ENCODE results near the gene HLA-DPA1.
A peak's percentile ranks its signal among the peaks of the same experiment; 100 is the strongest.

The HLA-DPA1 gene

DNA sequence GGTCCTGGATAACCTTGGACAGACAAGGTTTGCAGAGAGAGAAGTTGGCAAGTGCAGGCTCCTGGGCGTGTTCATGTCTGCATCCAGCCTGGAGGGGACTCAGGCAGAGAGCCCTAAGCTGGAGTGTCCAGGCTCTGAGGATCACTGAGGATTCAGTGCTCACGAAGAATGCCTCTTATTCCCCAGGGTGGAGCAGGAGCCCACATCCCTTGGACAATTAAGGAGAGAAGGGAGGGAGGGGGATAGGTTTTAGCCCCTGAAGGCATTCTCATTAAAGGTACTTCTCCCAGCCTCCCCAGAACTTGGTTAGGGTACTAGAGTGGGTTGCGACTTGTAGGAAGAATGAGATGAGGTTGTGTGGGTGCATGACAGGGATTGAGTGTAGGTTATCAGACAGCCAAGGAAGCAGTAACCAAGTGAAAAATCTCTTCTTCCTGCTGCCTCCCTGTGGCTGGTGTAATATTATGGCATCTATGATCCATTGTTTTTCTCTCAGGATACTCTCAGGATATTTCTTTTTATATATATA, 3.0 kb upstream of the HLA-DPA1 start:
- Histone ChIP-seq H2BK120ac (ENCODE audit: low read depth, low read length) (no peak overlapping the region), H3K4me3 (ENCODE audit: low read length in 2 of 2) (no peak overlapping the region), H3K79me1 (ENCODE audit: low read depth, low read length) (no peaks in the 10 kb centered on the region), H2AK5ac (ENCODE audit: low read depth, low read length) (no peak overlapping the region), H3K14ac (ENCODE audit: low read length) (no peak overlapping the region), H3K18ac (ENCODE audit: low read length) (no peak overlapping the region), H4K8ac (ENCODE audit: low read depth, low read length) (no peak overlapping the region), H3K9ac (ENCODE audit: low read depth, low read length, poor library complexity) (no peak overlapping the region), H2BK5ac (ENCODE audit: low read length) (no peak overlapping the region), H3K4ac (ENCODE audit: low read length) (no peak overlapping the region), H3K9me3 (replicated peaks in 1 of 2; ENCODE audit: control insufficient read depth in 2 of 2, insufficient read depth in 1 of 2, low read depth in 1 of 2, low read length in 2 of 2) (no peaks in the 10 kb centered on the region), H3K36me3 (replicated peaks in 1 of 2; ENCODE audit: control insufficient read depth in 2 of 2, insufficient read depth in 2 of 2, low read length in 2 of 2) (no peaks in the 10 kb centered on the region), H4K91ac (ENCODE audit: low read depth, low read length, poor library complexity) (no peak overlapping the region), H2AFZ (ENCODE audit: low read length) (no peak overlapping the region), H2BK15ac (ENCODE audit: low read length) (peak overlapping the region; percentile 9), H3K27me3 (ENCODE audit: control insufficient read depth in 3 of 3, insufficient read depth in 3 of 3, low read depth in 1 of 3, low read length in 3 of 3) (peaks cover 0 to 26% (median 2%) of the 10 kb centered on the region in 3 experiments), H3K27ac (replicated peaks; ENCODE audit: low read length) (no peak overlapping the region), H2BK12ac (ENCODE audit: low read length) (no peak overlapping the region), H3K4me1 (ENCODE audit: control insufficient read depth in 2 of 2, insufficient read depth in 1 of 2, low read depth in 1 of 2, low read length in 2 of 2) (peaks cover 0 to 5% of the 10 kb centered on the region in 2 donors), H3K4me2 (ENCODE audit: insufficient read depth, low read length, poor library complexity, severe bottlenecking) (no peak overlapping the region), H3K23ac (ENCODE audit: low read depth, low read length, poor library complexity) (no peak overlapping the region)
- no CpG with 5 or more reads among the region's 3 CpGs for WGBS, 2 donors (ENCODE audit: extremely low coverage in 2 of 2, insufficient read length in 2 of 2, insufficient replicate concordance in 1 of 2)
- no peak for DNase-seq (ENCODE audit: low spot score)

- H2AK5ac ChIP-seq (ENCODE audit: low read depth, low read length), result no peak within 1 kb of the TSS
Measured at GRCh38 chr6:33075568-33076405, 2.3 kb upstream of the HLA-DPA1 start, which contains the start of gene HLA-DPB1. TSS of gene HLA-DPB1 (plus strand) at chr6:33075990. CDS start at chr6:33076042, 52 bp downstream.

DNA sequence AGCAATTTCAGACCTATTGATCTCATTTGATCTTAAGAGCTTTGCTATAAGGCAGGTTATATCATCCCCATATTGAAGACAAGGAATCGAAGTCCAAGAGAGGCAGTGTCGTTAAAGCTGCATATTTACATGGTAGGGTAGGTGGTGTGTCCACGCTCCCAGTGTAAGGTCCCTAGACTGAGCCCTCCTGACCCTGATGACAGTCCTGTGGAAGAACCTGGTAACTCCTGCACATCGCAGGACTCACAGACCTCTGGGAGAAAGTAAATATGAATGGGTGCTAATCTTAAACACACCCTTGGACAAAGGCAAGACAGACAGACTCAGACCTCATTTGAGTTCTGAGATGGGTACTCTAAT, 1.7 kb upstream of the HLA-DPA1 start:
- no peak overlapping the region for H3K4me3 ChIP-seq (ENCODE audit: low read length in 2 of 2)
- H2BK15ac ChIP-seq (ENCODE audit: low read length), result no peak overlapping the region
- no peaks in the 10 kb centered on the region for H3K4me1 ChIP-seq (ENCODE audit: control insufficient read depth in 2 of 2, insufficient read depth in 1 of 2, low read depth in 1 of 2, low read length in 2 of 2)
- H3K23ac ChIP-seq (ENCODE audit: low read depth, low read length, poor library complexity), result no peak overlapping the region
- H2AK5ac ChIP-seq (ENCODE audit: low read depth, low read length), result no peak overlapping the region
- no peaks in the 10 kb centered on the region for H3K9me3 ChIP-seq (replicated peaks in 1 of 2; ENCODE audit: control insufficient read depth in 2 of 2, insufficient read depth in 1 of 2, low read depth in 1 of 2, low read length in 2 of 2)
- H3K4ac ChIP-seq (ENCODE audit: low read length), result no peak overlapping the region
- no peak overlapping the region for H2BK5ac ChIP-seq (ENCODE audit: low read length)
- H3K14ac ChIP-seq (ENCODE audit: low read length), result no peak overlapping the region
- no CpG with 5 or more reads among the region's 4 CpGs for WGBS, 2 donors (ENCODE audit: extremely low coverage in 2 of 2, insufficient read length in 2 of 2, insufficient replicate concordance in 1 of 2)
- H3K79me1 ChIP-seq (ENCODE audit: low read depth, low read length), result no peaks in the 10 kb centered on the region
- H3K27ac ChIP-seq (replicated peaks; ENCODE audit: low read length), result no peak overlapping the region
- no peak overlapping the region for H3K4me2 ChIP-seq (ENCODE audit: insufficient read depth, low read length, poor library complexity, severe bottlenecking)
- H4K8ac ChIP-seq (ENCODE audit: low read depth, low read length), result no peak overlapping the region
- H2BK120ac ChIP-seq (ENCODE audit: low read depth, low read length), result no peak overlapping the region
- no peak overlapping the region for H2BK12ac ChIP-seq (ENCODE audit: low read length)
- H3K36me3 ChIP-seq (replicated peaks in 1 of 2; ENCODE audit: control insufficient read depth in 2 of 2, insufficient read depth in 2 of 2, low read length in 2 of 2), result no peaks in the 10 kb centered on the region
- no peak overlapping the region for H3K9ac ChIP-seq (ENCODE audit: low read depth, low read length, poor library complexity)
- DNase-seq (ENCODE audit: low spot score), result no peak
- no peak overlapping the region for H2AFZ ChIP-seq (ENCODE audit: low read length)
- H4K91ac ChIP-seq (ENCODE audit: low read depth, low read length, poor library complexity), result no peak overlapping the region
- H3K18ac ChIP-seq (ENCODE audit: low read length), result no peak overlapping the region
- peaks cover 0 to 20% (median 0%) of the 10 kb centered on the region in 3 experiments for H3K27me3 ChIP-seq (ENCODE audit: control insufficient read depth in 3 of 3, insufficient read depth in 3 of 3, low read depth in 1 of 3, low read length in 3 of 3)

More at GRCh38 chr6:33075568-33076405, 2.3 kb upstream of the HLA-DPA1 start, which contains the start of gene HLA-DPB1:
- Histone ChIP-seq H3K14ac (ENCODE audit: low read length) (no peak within 1 kb of the TSS), H4K8ac (ENCODE audit: low read depth, low read length) (no peak within 1 kb of the TSS), H3K23ac (ENCODE audit: low read depth, low read length, poor library complexity) (no peak within 1 kb of the TSS), H3K36me3 (replicated peaks in 1 of 2; ENCODE audit: control insufficient read depth in 2 of 2, insufficient read depth in 2 of 2, low read length in 2 of 2) (no peaks in the 10 kb centered on the region), H3K18ac (ENCODE audit: low read length) (no peak within 1 kb of the TSS), H3K9ac (ENCODE audit: low read depth, low read length, poor library complexity) (no peak within 1 kb of the TSS), H3K4me1 (ENCODE audit: control insufficient read depth in 2 of 2, insufficient read depth in 1 of 2, low read depth in 1 of 2, low read length in 2 of 2) (no peaks in the 10 kb centered on the region), H2AFZ (ENCODE audit: low read length) (peak within 1 kb of the TSS; percentile 62), H3K27ac (replicated peaks; ENCODE audit: low read length) (no peak within 1 kb of the TSS), H3K4me3 (ENCODE audit: low read length in 2 of 2) (no peak within 1 kb of the TSS), H3K79me1 (ENCODE audit: low read depth, low read length) (no peaks in the 10 kb centered on the region), H2BK120ac (ENCODE audit: low read depth, low read length) (no peak within 1 kb of the TSS), H3K27me3 (ENCODE audit: control insufficient read depth in 3 of 3, insufficient read depth in 3 of 3, low read depth in 1 of 3, low read length in 3 of 3) (peaks cover 0 to 22% (median 0%) of the 10 kb centered on the region in 3 experiments), H3K4ac (ENCODE audit: low read length) (no peak within 1 kb of the TSS), H4K91ac (ENCODE audit: low read depth, low read length, poor library complexity) (no peak within 1 kb of the TSS), H2BK15ac (ENCODE audit: low read length) (peak within 1 kb of the TSS; percentile 9), H3K4me2 (ENCODE audit: insufficient read depth, low read length, poor library complexity, severe bottlenecking) (no peak within 1 kb of the TSS), H3K9me3 (replicated peaks in 1 of 2; ENCODE audit: control insufficient read depth in 2 of 2, insufficient read depth in 1 of 2, low read depth in 1 of 2, low read length in 2 of 2) (no peaks in the 10 kb centered on the region), H2BK5ac (ENCODE audit: low read length) (no peak within 1 kb of the TSS), H2BK12ac (ENCODE audit: low read length) (no peak within 1 kb of the TSS)
- peak; percentile 33 for DNase-seq (ENCODE audit: low spot score)
- no CpG with 5 or more reads among the region's 10 CpGs for WGBS, 2 donors (ENCODE audit: extremely low coverage in 2 of 2, insufficient read length in 2 of 2, insufficient replicate concordance in 1 of 2)

DNA sequence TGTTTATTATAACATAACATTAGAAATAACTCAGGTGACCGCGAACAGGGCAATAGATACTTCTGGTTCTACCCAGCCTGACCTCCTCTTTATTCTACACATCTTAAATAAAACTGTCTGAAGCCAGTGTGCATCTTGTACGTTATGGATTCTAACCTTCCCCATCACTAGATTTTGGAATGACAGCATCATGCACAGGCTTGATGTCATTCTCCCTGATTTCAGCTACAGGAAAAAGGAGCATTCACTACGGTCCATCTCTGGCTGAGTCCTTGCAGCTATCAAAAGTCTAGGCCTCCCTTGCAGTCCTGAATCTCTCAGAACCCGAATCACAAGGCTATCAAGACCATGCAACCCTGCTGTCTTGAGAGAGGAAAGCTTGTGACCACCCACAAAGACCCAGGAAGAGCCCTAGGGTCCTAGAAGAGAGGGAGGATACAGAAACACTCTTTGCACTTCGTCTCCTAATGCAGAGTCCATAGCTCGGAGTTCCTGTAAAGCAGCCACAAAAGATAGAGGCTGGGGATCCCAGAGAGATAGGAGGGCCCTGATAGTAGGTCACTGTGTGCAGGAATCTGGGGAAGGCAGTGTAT, 845 bp downstream of the HLA-DPA1 start:
- H3K18ac ChIP-seq (ENCODE audit: low read length), result no peak overlapping the region
- no peak overlapping the region for H4K91ac ChIP-seq (ENCODE audit: low read depth, low read length, poor library complexity)
- H3K9me3 ChIP-seq (replicated peaks in 1 of 2; ENCODE audit: control insufficient read depth in 2 of 2, insufficient read depth in 1 of 2, low read depth in 1 of 2, low read length in 2 of 2), result no peaks in the 10 kb centered on the region
- no peak overlapping the region for H3K4me2 ChIP-seq (ENCODE audit: insufficient read depth, low read length, poor library complexity, severe bottlenecking)
- H2AFZ ChIP-seq (ENCODE audit: low read length), result no peak overlapping the region
- no peak overlapping the region for H2BK5ac ChIP-seq (ENCODE audit: low read length)
- no peaks in the 10 kb centered on the region for H3K4me1 ChIP-seq (ENCODE audit: control insufficient read depth in 2 of 2, insufficient read depth in 1 of 2, low read depth in 1 of 2, low read length in 2 of 2)
- H3K27me3 ChIP-seq (ENCODE audit: control insufficient read depth in 3 of 3, insufficient read depth in 3 of 3, low read depth in 1 of 3, low read length in 3 of 3), result peaks cover 0 to 6% (median 0%) of the 10 kb centered on the region in 3 experiments
- H3K36me3 ChIP-seq (replicated peaks in 1 of 2; ENCODE audit: control insufficient read depth in 2 of 2, insufficient read depth in 2 of 2, low read length in 2 of 2), result no peaks in the 10 kb centered on the region
- no peak overlapping the region for H4K8ac ChIP-seq (ENCODE audit: low read depth, low read length)
- H3K9ac ChIP-seq (ENCODE audit: low read depth, low read length, poor library complexity), result no peak overlapping the region
- WGBS, 2 donors (ENCODE audit: extremely low coverage in 2 of 2, insufficient read length in 2 of 2, insufficient replicate concordance in 1 of 2), result no CpG with 5 or more reads among the region's 7 CpGs
- H3K4me3 ChIP-seq (ENCODE audit: low read length in 2 of 2), result no peak overlapping the region
- DNase-seq (ENCODE audit: low spot score), result no peak
- no peak overlapping the region for H3K23ac ChIP-seq (ENCODE audit: low read depth, low read length, poor library complexity)
- no peak overlapping the region for H3K27ac ChIP-seq (replicated peaks; ENCODE audit: low read length)
- H2AK5ac ChIP-seq (ENCODE audit: low read depth, low read length), result no peak overlapping the region
- H3K14ac ChIP-seq (ENCODE audit: low read length), result no peak overlapping the region
- no peak overlapping the region for H3K4ac ChIP-seq (ENCODE audit: low read length)
- no peaks in the 10 kb centered on the region for H3K79me1 ChIP-seq (ENCODE audit: low read depth, low read length)
- H2BK12ac ChIP-seq (ENCODE audit: low read length), result no peak overlapping the region
- no peak overlapping the region for H2BK120ac ChIP-seq (ENCODE audit: low read depth, low read length)
- H2BK15ac ChIP-seq (ENCODE audit: low read length), result no peak overlapping the region
